Hematopoietic multipotent progenitor cell treated with erythropoietin and hydrocortisone succinate and interleukin-3 and kit ligand, for 4 days (in vitro differentiated cells): ENCODE measurements around the gene TNRC6C.
"Not testable (repeated sequence)": the region's sequence is repeated elsewhere in the genome, so short reads cannot be mapped to it uniquely, and the experiment has no call there.

Source experiments
- DNase-seq: peaks from one replicate; pipeline ENCODE4 v3.0.0-alpha.2; 2015

The TNRC6C gene

GRCh38 chr17:77965352-77965751, 6.8 kb downstream of the TNRC6C start:
- no peak for DNase-seq

- DNase-seq = no peak
These were observed 8.0 kb downstream of the TNRC6C start for GRCh38 chr17:77966476-77966875.

DNA sequence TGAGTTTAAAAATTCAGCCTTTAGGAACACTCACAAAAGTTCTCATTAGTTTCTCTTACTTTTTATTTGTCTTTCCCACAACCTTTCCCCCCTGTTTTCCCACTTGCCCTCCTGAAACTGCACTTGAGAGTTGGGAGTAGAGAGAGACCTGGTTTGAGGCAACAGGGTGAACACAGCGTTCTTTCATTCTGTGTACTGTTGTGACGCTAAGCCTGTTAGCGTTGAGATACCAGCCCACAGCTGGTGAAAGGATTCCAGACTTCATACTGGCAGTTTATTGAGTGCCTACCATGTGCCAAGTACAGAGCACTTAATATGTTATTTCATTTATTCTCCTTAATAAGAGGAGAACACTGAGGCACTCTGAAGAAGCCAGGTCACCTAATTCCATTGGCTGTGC, 10.3 kb downstream of the TNRC6C start:
- DNase-seq = no peak

GRCh38 chr17:77972271-77972670, 13.8 kb downstream of the TNRC6C start:
- not testable (repeated sequence) for DNase-seq

DNA sequence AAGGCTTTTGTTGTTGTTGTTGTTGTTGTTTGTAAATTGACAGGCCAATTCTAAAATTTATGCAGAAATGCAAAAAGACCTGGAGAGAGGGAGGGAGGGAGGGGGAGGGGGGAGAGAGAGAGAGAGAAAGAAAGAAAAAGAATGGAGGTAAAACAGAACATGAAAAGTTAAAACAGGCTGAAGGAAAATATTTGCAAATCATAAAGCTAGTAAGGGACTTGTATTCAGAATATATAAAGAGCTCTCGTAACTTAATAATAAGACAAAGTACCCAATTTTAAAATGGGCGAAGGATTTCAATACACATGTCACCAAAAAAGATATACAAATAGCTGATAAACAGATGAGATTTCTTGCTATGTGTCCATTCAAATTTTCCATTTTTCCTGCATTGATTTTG, 15.4 kb downstream of the TNRC6C start:
- DNase-seq = no peak

- no peak for DNase-seq
These were observed 15.9 kb downstream of the TNRC6C start for GRCh38 chr17:77974396-77974795.

- DNase-seq = not testable (repeated sequence)
These were observed 23.9 kb downstream of the TNRC6C start for GRCh38 chr17:77982430-77982829.

- DNase-seq = no peak
These were observed 31.8 kb downstream of the TNRC6C start for GRCh38 chr17:77990301-77990700.

DNA sequence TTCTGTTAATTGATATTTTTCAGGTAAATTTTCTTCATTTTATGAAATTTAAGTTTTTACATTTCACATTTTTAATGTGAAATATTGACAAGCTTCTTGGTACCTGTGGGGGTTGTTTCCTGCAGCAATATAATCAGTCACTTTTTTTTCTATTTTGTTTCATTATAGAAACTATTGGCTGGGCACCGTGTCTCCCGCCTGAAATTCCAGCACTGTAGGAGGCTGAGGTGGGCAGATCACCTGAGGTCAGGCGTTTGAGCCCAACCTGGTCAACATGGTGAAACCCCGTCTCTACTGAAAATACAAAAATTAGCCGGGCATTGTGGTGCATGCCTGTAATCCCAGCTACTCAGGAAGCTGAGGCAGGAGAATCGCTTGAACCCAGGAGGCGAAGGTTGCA, 35.2 kb downstream of the TNRC6C start:
- DNase-seq = not testable (repeated sequence)

DNA sequence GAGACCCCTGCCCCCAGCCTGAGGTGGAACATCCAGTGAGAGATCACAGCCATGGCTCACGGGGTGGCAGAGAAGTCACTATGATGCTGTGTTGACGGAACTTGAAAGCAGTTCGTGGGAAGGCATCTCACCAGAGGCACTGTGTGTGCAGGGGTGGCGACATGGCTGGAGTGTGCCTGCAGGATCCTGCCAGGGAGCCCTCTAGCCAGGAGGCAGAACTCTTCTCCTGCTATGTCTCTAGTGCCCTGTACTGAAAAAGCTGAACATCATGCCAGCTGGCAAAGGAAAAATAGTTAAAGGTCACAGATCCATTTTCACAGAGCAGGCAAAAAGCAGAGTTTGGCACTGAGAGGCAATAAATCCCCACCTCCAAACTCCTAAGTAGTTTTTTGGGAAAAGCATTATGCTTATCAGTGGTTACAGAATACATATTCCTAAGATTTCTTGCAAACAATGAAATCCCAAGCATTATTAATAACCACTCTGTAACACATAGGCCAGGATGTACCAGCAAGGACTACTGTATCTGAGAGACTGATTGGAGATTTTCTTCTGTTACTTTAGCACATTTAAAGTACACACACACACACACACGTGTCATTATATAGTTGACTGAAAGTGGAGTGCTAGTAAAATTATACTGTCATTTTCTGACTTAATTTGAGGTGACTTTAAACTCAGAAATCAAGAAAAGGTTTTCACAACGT, 36.8 kb downstream of the TNRC6C start:
- DNase-seq = no peak

DNA sequence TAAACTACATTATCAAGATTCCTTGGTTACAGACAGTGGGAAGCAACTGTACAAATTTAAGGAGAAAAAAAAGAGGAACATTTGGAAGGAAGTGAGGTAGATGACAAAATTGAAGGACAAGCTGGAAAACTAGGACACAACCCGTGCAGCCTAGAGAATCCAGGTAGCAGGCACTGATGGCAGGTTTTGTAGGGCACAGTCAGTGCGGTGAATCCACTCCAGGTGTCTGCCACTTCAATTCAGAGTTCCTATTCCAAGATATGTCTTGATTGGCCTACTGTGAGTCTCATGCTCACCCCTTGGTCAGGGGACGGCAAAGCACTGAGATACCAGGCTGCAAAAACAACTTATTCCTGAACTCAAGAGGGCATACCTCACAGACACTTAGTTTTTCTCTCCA, 37.8 kb downstream of the TNRC6C start:
- no peak for DNase-seq

DNA sequence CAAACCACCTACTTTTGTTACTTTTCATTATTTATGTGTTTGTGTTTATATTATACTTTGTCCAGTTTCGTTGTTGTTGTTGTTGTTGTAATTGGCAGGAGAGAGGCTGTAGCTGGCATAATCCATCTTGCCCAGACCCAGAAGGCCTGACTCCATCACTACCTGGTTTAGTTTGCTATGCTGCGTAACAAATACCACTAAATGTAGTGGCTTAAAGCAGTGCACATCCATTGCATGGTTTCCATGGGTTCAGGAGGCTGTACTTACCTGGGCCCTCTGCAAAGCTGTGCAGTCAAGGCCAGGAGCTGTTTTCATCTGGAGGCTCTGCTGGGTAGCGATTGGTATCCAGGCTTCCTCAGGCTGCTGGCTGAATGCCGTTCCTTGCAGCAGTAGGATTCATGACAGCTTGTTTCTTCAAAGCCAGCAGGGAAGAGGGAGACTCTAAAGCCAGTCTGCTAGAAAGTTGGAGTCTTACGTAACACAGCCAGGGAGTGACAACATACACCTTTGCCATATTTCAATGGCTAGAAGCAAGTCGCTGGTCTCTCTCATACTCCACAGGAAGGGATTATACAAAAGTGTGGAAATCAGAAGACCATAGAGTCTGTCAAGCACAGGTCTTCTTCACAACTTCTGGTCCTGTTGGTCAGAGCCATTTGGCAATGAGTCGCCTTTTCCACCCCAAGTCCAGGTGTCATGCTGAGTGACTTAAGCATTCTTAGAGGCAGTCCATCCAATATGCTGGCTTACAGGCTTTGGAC, 41.1 kb downstream of the TNRC6C start:
- DNase-seq = peak; percentile 26

GRCh38 chr17:78000341-78000740, 41.8 kb downstream of the TNRC6C start:
- peak; percentile 63 for DNase-seq

GRCh38 chr17:78001182-78001581, 42.7 kb downstream of the TNRC6C start:
- DNase-seq = no peak

DNA sequence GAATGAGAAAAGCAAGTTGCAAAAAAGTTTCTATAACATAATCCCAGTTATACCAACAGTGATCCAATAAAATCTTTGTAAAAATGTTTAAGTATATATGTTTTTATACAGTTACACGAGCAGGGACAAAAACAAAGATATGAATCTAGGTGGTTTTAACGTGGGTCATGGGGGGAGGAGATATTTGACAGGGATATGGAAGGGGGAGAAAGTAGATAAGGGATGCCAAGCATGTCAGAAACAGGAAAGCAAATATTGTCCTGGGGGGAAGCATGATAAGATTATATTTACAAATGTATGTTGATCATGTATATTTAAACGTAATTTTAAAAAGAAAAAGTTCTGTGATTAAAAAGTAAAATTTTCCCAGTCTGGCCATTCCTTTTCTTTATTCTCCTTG, 43.1 kb downstream of the TNRC6C start:
- DNase-seq = peak; percentile 31

DNA sequence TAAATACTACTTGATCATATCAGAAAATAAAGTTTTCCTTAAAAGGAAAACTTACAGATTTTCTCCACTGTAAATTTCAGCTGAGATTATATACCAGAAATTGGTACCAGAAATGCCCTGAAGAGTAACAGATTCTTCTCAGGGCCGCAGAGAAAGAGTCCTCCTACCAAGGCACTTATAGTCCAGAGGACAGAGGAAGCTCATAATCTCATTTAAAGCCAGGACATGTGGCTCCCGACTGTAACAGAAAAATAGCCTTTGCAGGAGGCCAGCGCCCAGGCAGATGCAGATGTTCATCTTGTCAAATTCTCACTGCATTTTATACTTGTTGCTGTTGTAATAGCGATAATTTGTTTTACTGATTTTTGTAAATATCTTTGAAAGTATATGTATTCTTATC, 43.7 kb downstream of the TNRC6C start:
- peak; percentile 14 for DNase-seq

DNA sequence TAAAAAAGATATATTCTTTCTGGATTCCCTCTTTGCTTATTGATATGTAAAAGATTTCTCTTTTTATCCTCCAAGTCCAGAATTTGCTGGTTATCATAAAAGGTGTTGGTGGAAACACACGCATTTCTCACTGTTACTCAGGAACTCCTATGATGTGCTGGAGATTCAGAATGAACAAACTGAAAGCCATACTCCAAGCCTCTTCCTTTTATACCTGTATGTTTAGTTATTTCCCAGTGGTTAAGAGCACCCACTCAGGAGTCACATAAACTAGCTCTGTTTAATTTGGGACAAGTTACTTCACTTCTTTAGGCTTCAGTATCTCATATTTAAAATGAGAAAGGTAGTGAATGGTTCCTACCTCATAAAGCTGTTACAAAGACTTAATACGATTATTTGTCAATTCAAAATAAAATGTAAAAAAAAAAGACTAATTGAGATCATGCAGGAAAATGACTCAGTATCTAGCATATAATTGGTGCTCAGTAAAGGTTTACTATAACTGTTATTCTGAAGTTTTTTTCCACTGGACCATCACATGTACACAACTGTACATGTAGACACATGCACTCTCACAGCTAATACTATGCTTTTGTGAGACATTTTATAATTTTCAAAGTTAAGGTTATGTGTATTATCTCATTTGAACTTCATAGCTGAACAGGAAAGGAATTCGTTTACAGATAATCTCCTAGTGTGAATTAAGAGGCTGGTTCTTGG, 47.1 kb downstream of the TNRC6C start:
- no peak for DNase-seq

- DNase-seq = no peak
These were observed 47.8 kb downstream of the TNRC6C start for GRCh38 chr17:78006338-78006737.

DNA sequence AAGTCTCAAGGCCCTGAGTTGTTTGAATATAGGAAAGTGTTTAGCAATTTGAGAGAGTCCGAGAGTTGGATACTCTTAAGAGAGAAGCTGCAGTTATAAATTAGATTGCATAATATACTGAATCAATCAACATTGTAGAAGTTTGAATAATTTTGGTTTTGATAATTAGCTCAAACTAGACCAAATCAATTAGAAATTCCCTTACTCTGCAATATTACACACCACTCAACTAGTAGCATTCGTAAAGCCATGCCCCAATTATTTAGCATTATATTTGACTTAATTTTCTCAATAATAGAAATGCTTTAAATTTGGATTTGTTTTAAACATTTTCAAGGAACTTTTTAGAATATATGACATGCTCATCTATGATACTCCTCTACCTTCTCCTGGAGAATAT, 49.1 kb downstream of the TNRC6C start:
- DNase-seq = no peak

DNA sequence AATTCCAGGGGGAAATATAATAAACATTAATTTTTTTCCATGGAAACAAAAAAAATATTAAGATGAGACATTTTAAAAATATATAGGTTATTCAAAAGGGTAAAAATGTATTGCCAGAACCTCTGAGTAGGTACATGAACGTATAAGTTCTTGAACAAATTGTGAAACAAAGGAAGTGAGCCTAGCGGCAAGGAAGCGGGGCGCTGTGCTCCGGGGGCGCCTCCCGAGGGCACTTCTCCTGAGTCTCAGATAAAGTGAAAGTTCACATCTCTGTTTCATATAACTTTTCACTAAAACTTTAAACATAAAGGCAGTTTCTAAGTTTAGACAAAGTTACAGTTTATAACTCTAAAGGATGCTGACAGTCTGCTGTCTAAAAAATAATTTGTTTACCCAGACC, 52.3 kb downstream of the TNRC6C start:
- DNase-seq = peak; percentile 56

DNA sequence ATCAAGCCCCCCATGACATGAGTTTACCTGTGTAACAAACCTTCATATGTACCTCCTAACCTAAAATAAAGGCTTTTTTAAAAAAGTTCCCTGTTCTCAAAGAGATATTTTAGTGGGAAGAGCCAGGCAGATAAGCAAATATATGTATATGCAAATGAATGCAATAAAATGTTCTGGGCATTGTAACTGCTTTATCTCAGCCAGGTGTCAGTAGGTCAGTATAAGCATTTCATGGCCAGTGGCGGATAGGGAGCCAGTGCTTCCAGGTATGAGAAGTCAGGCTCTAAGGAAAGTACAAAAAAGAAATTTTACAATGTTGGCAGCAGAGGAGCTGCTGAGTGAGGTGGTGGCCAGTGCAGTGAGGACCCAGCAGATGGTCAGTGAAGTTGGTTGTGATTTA, 53.9 kb downstream of the TNRC6C start:
- no peak for DNase-seq

- peak; percentile 86 for DNase-seq
These were observed 55.4 kb downstream of the TNRC6C start for GRCh38 chr17:78013683-78014467.

DNA sequence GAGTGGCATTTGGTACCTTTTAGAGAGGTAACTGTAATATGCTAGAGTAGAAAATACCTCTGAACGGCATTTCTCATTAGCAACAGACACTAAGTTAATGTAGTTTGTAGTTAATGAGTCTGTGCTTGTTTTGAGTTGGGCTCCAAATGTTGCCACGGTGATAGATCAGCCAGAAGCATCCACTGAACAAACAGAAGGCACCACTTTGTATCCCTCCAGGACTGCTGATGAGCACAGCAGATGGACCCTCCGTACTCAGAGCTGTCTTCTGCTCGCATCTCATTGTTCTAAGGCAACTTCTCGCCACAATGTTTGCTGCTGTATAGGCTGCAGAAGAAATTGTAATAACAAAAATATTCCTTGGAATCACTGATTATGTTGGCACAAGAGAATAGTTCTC, 56.1 kb downstream of the TNRC6C start:
- DNase-seq = no peak
